Eye (tissue), 1 donor: ENCODE measurements around the gene DLGAP1.
A peak's percentile ranks its signal among the peaks of the same experiment; 100 is the strongest.

Source experiments
- DNase-seq: peaks from one replicate; pipeline ENCODE4 v3.0.0-alpha.2; 2015

The DLGAP1 gene

DNA sequence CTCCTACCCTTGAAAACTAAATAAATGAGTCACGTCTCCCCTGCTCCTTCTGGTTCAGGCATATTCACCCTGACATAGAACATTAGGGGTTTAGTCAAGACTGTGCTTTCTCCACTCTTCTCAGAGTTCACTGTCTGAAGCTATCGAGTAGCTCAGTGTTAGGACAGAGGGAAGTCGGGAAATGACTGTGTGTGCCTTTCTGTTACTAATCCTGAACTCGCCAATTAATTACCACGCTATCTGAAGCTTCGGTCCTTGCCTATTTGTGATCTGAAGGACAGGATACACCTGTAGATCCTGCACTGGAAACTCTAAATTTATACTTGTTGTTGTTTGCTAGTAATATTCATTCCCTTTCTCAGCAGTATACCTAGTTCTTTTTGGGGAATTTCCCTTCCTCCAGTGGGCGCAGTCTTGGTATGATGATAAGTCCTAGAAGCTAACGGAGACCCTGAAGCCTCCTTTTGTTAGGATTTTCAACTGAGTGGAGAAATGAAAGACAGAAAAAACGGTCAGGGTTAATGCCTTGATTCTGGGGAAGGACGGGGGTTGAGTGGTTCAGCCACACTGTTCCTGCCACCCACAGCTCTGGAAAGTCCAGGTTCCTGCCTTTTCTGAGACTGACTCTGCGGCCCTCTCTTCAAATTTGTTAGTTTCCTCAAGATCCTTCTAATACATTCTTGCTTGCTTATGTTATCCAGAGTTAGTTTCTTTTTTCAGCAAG, 218.0 kb downstream of the DLGAP1 start:
- no peak for DNase-seq

DNA sequence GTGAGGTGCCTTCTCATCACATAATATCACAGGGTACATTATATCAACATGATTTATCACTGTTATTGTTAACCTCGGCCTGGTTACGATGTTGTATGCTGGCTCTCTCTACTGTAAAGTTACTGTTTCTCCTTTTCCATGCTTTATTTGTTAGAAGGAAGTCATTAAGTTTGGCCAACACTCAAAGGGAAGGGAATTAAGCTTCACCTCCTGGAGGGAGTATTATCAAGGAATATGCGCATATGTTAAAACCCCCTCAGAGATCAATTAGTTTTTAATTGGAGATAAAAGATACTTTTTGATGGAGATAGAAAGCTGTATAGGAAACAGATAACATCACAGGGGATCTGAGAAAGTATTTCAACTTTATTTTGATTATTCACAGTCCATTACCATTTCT, 221.6 kb downstream of the DLGAP1 start:
- no peak for DNase-seq

DNA sequence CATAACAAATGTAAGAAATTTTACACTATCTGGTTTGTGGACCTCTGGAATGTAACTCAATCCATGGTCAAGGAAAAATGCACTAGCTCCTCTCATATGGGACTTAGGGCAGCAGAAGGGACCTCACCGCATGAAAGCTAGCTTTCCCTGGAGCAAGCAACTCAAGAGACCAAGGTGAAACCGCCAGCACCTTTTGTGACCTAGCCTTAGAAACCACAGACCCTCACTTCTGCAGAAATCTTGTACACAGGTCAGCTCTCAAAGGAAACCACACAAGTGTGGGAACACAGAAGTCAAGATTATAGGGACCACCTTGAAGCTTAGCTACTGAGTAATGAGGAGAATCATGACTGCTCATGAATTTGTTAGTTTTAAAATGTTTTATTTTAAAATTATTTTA, 222.5 kb downstream of the DLGAP1 start:
- no peak for DNase-seq

DNA sequence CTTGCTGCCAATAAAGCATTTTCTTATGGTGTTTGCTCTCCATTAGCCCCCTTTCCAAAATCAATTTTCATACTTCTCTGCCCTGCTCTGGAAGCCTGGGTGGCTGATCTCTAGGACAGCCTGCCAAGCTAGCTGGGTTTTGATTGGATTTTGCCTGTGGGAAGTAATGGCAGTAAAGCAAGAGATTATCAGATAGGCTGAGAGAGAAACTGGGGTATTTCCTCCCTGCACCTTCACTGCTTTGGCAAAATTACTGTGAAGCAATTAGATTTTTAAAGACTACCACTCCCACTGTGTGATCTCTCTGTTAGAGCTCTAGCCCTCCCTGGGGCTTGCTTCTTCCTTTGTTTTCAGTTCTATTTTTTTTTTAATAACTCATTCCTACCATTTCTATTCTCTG, 223.8 kb downstream of the DLGAP1 start:
- no peak for DNase-seq

DNA sequence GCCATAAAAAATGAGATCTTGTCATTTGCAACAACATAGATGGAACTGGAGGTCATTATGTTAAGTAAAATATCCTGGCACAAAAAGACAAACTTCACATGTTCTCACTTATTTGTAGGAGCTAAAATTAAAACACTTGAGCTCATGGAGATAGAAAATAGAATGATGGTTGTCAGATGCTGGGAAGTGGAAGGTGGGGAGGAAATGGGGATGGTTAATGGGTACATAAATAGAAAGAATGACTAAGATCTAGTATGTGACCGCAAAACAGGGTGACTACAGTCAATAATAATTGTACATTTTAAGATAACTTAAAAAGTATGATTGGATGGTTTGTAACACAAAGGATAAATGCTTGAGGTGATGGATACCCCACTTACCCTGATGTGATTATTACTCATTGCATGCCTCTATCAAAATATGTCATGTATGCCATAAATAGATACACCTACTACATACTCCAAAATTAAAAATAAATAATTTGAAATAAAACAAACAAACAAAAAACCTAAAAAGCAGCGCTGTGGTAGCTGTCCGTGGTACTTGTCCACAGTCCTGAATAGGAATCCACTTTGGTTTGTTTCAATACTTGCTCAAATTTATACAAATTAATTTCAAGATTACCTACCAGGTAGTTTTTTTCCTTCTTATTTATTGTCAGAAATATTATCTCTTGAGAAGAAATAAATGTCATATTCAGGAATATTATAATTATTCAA, 224.5 kb downstream of the DLGAP1 start:
- DNase-seq, result no peak

DNA sequence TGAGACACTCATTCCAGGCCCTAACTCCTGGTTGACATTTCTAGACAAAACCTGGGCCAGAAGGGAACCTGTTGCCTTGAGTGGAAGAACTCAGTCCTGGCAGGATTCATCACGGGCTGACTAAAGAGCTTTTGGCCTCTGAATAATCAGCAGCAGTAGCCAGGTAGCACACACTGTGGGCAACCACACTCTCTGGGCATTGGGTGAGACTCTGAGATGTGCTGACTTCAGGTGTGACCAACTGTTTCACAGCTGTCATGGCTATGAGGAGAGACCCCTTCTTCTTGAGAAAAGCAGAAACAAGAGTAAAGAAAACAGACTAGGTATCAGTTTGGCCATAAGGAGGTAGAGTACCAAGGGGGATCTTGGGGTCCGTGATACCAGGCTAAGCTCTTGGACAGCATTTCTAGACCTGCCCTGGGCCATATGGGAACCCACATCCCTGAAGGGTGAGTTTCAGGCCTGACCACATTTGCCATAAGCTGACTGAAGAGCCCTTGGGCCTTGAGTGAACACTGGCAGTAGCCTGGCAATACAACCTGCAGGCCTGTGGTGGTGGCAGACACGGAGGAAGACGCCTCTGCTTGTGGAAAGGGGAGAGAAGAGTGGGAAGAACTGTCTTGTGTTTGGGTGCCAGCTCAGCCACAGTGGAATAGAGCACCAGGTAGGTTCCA, 230.9 kb downstream of the DLGAP1 start:
- no peak for DNase-seq

DNA sequence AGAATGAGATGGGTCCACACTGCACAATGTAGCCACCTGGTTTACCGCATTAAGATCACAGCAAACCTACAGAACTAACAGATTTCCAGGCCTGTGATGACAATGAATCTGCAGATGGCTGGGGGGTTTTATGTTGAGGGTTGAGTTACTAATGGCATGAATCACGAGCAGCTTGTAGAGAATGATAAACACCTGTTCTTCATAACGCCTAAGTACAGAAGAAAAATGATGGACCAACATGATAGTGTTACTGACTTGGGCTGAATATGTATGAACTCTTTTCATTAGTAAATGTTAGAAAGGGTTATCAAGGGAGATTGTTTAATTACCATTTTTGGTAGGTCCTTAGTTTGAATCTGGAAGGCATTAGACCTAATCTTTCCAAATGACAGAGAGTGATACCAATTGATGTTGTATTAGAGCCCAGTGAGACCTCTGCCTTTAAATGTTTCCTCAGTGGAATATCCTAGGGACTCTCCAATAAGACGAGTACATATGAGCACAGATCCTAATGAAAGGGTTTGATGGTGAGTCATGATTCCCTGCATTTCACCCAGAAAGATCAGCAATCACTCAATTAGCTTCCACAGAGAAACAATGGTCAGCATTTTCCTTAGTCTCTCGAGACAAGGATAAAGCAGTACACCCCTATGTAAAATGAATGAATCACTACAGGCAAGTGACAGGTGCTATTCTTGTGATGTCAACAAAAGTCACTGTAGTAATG, 243.8 kb downstream of the DLGAP1 start:
- no peak for DNase-seq

DNA sequence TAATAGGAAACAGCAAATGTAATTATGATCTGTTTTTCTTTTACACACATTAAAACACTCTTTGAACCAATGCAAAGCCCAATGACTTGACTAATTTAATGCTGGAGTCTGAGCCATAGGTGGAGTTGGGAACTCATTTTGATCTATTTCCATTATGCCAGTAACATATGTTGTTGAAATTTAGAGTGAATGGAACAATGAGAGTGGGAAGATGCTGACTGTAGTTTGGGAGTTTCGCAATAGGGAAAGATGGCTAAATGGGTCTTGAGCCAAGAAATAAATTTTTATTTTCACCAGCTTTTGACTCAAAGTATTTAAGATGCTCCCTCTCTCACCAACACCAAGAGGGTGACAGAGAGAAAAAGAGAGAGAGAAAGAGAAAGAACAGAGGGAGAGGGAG, 246.7 kb downstream of the DLGAP1 start:
- DNase-seq, result no peak

DNA sequence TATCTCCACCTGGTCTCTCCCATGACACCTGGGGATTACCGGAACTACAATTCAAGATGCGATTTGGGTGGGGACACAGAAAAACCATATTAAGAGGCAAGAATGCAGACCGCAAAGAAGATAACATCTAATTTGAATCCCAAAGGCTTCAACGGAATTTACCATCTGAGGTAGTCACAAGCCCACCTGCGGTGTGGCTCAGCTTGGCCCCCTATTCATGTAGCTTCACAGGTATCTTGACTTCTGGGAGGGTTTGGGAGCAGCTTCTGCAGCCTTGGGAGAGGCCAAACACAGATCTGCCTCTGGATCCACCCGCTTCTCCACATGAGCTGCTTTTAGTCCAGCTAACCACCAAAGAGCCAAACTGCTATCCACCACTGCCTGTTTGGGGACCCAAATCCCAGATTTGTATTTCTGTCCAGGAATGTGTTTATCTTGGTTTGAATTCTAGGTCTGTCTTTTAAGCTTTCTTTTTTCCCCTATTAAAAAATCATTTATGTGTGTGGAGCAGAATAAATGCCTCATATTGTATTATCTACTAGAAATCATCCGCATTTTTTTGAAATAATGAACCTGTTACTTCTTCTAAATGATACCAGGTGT, 247.6 kb downstream of the DLGAP1 start:
- DNase-seq, result no peak

DNA sequence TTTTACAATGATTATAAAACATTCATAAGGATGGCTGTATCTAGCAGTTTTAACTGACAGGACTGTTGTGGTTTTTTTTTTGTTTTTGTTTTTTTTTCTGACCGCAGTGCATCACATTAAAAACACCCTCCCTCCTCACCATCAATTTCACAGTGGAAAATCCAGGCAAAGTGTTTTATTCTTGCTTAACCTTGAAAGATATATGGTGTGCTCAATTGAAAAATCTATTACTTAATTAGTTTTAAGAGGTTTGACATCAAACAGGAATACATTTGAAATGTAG, 250.7 kb downstream of the DLGAP1 start:
- DNase-seq, result no peak

DNA sequence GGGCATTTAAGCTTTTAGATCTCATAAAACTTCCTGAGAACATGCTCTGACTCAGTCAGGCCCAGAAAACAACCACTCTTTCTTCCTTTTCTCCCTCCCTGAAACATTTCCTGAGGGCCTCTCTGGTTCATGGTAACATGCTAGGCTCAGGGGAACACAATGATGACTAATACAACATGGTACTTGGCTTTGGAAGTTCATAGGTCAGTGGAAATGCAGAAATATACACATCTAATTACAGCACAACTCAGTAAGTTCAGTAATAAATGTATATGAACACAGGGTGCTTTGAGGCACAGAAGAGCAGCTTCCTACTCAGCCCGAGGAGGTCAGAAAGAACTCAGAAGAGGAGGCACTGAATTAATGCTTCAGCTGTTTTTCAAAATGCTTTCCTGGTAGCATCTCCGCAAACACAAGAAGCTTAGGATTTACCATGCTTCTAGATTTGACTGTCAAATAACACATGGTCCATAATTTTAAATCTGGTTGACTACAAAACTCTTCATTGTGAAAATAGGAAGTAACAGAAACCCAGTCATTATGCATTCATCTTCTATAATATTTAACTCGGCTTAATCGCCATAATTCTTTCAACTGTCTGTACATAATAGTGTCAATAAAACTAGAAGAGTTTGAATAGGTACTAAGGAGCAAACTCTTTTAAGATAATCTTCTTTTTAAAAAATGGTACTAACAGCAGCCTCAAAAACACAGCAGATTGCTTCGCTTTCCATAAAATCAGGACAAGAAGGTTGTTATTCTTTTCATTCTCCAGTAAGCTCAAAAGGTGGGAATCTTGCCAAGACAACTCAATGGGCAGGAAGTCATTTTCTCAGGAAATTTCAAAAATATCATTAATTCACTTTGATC, 251.3 kb downstream of the DLGAP1 start:
- DNase-seq, result no peak

DNA sequence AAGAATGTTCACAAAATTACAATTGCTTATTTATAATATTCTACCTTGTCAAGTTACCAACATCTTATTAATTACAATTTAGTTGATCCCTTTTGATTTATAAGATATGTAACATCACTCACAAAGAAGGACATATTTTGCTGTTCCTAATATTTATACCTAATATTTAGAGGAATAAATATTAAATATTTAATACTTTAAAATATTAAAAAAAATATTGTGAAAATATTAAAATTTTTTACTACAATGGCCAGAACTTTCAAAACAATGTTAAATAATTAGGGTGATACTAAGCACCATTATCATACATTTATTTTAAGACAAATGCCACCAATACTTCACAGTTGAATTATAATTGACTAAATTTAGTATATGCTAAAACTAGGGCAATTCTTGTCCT, 254.7 kb downstream of the DLGAP1 start:
- DNase-seq, result no peak

DNA sequence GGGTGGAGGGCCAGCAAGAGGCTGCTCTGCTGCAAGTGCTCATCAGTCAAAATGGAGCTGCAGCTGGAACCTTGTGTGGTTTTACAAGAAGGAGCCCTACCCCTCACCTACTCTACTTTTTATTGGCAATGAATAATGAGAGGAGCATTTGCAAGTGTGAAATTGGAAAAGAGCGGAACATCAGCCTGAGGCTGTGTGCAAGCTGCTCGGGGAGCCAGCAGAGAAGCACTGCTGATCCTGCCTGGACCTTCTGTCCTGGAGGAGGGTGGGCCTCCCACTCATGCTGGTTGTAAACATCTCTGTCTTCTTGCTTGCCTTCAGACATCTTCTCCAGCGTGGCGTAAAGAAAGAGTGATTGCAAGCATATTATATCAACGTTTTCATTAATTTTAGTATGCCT, 256.2 kb downstream of the DLGAP1 start:
- no peak for DNase-seq

DNA sequence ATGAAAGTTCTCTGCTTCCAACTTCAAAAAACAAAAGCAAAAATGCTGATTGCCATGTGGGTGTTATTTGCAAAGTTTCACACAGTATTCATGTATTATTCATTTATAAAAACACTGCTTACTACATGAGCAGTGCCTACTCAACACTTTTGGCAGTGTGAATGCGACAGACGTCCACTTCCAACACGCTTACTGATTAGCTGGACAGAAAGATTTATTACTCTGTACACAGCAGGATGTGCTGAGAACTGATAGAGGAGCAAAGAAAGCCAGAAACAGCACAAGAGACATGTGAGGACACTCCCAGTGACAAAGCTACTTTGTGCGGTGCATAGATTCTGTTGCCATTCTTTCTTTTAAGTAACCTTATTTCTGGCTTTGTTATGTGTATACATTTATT, 258.8 kb downstream of the DLGAP1 start:
- DNase-seq, result no peak

DNA sequence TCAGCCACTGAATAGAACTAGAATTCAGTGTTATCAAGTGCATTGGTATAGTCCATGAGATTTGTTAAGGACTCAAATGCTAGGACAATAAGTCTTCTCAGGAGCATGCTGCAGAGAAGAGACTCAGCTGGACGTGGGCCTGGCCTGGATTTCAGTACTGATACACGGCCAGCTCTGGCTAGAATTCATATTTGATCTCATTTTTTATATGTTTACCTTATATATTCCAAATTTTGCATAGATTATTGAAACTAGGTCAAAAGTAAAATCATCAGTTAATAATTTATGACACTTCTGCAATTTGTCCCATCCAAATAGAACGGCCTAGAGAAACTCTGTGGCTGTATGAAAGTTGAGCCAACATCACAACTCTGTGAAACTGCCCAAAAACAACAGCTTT, 262.0 kb downstream of the DLGAP1 start:
- DNase-seq, result no peak

DNA sequence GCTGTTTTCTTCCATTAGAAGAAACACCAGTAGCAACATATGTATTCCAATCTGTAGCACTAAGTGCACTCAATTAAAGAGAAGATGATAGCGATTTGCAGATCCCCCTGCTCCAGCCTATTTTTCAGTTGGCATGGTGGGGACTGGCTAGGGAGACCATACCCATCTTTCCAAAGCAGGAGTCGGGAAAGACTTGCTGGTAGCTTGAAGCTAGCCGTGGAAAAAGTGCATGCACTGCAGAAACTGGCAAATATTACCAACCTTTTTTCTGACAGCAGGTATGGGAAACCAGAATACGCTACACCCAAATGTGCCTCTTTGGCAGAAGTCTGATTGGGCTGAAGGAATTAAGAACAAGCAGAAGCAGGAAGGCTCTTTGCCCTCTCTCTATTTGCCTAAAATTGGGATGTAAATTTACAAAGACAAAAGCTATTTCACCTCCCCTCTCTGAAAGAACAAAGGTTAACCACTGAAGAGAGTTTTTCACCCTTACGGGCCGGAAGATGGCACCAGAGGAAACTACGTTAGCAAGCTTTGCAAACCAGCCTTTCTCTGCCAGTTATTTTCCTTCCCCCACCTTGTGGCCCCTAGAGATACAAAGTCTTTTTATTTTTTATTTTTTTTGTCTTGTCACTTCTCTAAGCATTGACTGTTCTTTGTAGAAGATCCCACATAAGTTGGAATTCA, 273.1 kb downstream of the DLGAP1 start:
- DNase-seq, result peak; percentile 11

DNA sequence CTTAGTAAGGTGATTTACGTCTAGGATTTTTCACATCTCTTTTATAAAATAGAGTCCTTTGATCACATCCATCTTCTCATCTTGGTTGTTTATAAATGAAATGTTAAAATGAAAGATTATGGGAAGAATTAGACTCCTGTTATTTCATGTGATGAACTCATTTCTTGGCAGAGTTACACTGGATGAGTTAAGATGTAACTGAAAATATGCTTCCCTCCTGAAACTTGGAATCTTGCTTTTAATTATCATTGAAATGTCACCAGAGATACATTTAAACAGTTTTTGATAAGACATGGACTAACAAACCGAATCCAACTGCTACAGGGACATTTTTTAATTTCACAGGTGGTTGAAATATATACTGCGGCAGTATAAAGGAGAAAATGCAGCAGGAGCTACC, 274.0 kb downstream of the DLGAP1 start:
- DNase-seq, result no peak

DNA sequence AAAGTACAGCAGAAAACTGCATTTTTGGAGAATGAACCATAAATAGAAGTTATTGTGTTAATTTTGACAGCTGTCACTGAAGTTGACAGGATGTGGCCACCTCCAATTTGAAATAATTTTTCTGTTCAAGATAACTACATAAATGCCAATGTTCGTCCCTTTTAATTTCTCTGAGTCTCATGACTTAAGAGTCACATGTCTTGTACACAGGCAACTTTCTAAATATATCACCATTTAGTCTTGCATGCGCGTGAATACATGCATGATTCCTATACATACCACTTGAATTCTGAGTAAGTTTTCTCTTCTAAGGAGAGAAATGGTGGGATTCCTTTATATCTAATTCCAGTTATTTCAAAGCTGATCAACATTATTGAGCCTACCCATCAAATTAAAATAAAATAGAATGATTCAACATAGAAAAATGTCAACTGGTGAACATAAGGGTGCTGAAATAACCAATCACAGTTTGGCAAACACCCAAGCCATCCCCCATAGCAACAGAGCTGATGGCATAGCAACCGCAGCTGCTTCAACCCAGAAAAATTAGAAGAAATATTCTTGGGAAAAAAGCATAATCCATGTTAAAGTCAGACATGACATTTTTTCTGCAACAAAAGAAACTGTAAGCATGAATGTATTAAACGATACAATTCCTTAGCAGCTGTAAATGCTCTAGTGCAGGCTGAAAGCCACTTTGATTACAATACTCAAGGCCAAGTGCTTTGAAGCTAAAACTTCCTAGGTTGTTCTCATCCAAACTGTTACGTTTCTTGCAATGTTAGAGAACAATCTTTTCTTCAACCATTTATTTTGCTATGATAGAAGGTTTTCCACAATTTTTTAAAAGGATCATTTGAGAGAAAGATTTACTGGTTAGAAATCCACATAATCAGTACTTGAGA, 282.7 kb downstream of the DLGAP1 start:
- DNase-seq, result peak; percentile 36

DNA sequence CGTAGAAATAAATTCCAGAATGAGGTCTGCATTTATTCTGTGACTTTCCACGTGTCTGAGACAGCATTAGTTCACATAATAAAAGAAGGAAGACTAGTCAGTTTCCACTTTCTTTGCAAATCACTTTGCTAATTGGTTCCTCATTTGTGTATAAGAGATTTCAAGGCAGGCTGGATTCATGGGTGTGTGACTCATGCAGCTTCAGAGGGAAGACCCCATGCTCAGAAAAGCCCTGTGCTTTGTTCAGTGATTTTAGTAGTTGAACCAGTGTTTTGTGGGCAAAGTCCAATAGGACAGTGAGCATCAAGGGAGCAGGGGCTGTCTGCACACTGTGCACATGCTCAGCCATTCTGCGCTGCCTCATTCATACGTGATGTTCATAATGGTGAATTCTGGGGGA, 297.8 kb downstream of the DLGAP1 start:
- DNase-seq, result no peak

DNA sequence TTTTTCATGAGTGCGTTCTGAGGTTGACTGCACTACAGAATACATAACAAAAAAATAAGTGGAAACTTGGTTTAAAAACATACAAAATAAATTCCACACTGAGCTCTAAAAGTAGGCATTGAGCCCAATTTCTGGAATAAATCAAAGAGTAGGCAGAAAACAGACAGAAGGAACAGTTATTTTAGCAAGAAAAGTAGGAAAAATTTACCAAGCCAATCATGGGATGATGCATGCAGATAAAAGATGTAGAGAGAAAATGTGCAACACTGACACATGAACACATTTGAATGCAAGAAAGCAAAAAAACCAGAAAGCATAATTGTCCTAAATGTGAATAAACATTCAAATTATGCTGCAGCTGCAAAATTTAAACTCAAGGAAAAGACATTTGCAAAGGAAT, 308.3 kb downstream of the DLGAP1 start:
- peak; percentile 13 for DNase-seq

DNA sequence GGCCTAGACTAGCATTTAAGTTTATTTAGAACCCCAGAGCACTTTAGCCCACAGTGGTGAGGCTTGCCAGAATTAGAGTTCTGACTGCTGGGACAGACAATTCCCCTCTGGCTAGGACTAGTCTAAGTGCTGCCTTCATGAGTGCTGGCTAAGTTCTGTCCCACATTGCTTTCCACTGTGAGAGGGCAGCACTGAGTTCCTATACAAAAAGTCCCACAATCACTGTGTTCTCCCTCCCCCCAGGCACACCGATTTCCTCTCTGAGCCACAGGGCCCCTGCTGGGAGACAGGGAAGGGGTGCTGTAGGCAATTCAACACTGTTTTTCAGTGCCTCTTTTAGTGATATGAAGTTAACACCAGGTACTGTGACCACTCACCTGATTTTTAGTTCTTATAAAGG, 310.9 kb downstream of the DLGAP1 start:
- no peak for DNase-seq
